PFSK-1 (cell line): ENCODE data around the gene PKD1L1.

ENCODE experiments used
- FOXP2 ChIP-seq: optimal IDR thresholded peaks from 2 replicates; pipeline ENCODE3; 2011; ENCODE audit warnings: borderline replicate concordance, control low read depth, inconsistent platforms; ENCODE audit not compliant: insufficient read depth; ENCODE audit errors: extremely low read length, extremely low read depth
- POLR2AphosphoS5 ChIP-seq: IDR thresholded peaks from 2 replicates; pipeline ENCODE4 v1.6.1; 2012; ENCODE audit warnings: low read depth, mild to moderate bottlenecking, control low read depth, low read length, moderate library complexity
- REST ChIP-seq, 2 experiments: IDR thresholded peaks; 2 replicates each; pipeline versions ENCODE4 v1.6.1 to v1.8.0; 2011 to 2012; ENCODE audit warnings: low read depth in 2 of 2, low read length in 2 of 2, control low read depth in 1 of 2, inconsistent platforms in 1 of 2, mild to moderate bottlenecking in 1 of 2, moderate library complexity in 1 of 2; ENCODE audit not compliant: insufficient read depth in 1 of 2
- SIN3A ChIP-seq: IDR thresholded peaks from 2 replicates; pipeline ENCODE4 v1.6.1; 2012; ENCODE audit warnings: mild to moderate bottlenecking, low read length, moderate library complexity, borderline replicate concordance; ENCODE audit not compliant: insufficient read depth
- TAF1 ChIP-seq: IDR thresholded peaks from 2 replicates; pipeline ENCODE4 v1.6.1; 2012; ENCODE audit warnings: low read length, control low read depth, borderline replicate concordance; ENCODE audit not compliant: insufficient read depth

Gene PKD1L1

DNA sequence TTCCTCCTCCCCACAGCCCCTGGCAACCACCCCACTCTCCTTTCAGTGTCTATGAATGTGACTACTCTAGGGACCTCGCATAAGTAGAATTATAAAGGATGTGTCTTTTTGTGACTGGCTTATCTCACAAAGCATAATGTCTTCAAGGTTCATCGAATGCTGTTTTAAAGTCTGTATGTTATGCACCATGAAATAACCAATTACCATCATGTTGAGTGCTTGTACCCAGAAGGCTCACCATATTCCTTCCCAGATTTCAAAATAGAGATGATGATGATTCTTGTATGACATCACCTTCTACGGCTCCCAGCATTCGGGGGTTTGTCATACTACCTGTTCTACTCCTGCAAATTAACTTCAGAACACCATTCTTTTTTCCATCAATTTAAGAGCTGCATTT, 11.9 kb downstream of the PKD1L1 start:
- TF ChIP-seq TAF1 (no peak), POLR2AphosphoS5 (no peak), REST (IDR thresholded peaks at IDR 0.05; ENCODE audit: insufficient read depth in 1 of 2, low read depth in 2 of 2, low read length in 2 of 2) (no peak), FOXP2 (no peak), SIN3A (no peak)

GRCh38 chr7:47935336-47935735, 12.9 kb downstream of the PKD1L1 start:
- TF ChIP-seq REST (IDR thresholded peaks at IDR 0.05; ENCODE audit: insufficient read depth in 1 of 2, low read depth in 2 of 2, low read length in 2 of 2) = no peak
- TF ChIP-seq FOXP2 = no peak
- no peak for TF ChIP-seq SIN3A
- TF ChIP-seq POLR2AphosphoS5 = no peak
- no peak for TF ChIP-seq TAF1

- TF ChIP-seq TAF1 (no peak), SIN3A (no peak), POLR2AphosphoS5 (no peak), FOXP2 (no peak), REST (IDR thresholded peaks at IDR 0.05; ENCODE audit: insufficient read depth in 1 of 2, low read depth in 2 of 2, low read length in 2 of 2) (no peak)
Measured at GRCh38 chr7:47934831-47935230, 13.4 kb downstream of the PKD1L1 start.

DNA sequence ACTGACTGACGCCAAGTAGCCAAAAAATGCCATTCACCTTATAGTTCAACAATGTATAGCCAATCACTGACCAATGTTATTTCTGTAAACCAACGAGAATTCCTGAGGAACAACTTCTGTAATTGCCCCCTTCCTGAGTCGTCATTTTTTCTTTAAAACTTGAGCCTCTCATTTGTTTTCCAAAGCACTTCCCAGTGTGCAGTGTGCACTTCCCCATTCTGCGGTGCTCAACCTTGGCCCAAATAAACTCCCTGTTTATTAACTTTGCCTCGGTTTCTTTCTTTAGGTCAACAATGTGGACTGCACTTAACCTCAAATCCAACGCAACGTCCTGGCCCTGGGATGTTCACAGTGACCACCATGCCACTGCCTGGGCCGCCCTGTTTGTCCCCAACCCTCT, 15.1 kb downstream of the PKD1L1 start:
- TF ChIP-seq TAF1 (no peak), REST (IDR thresholded peaks at IDR 0.05; ENCODE audit: insufficient read depth in 1 of 2, low read depth in 2 of 2, low read length in 2 of 2) (no peak), SIN3A (no peak), FOXP2 (no peak), POLR2AphosphoS5 (no peak)

- no peak for TF ChIP-seq TAF1
- TF ChIP-seq FOXP2 = no peak
- TF ChIP-seq SIN3A = no peak
Measured at GRCh38 chr7:47932466-47933037, 15.7 kb downstream of the PKD1L1 start.
